DMS114 treated with DMSO at 0.1 percent for 48 hours (cell line): ENCODE measurements around the gene ASPHD2.
A peak's percentile ranks its signal among the peaks of the same experiment; 100 is the strongest.
"Not testable (repeated sequence)": the region's sequence is repeated elsewhere in the genome, so short reads cannot be mapped to it uniquely, and the experiment has no call there.

Source experiments
- DNase-seq: peaks from one replicate; lab custom pipeline; 2025; ENCODE audit not compliant: unreplicated experiment; lab: John Stamatoyannopoulos, UW

Gene ASPHD2

GRCh38 chr22:26428515-26429457, at the start of gene ASPHD2:
Gene ASPHD2 (plus strand): TSS chr22:26429260. CDS start chr22:26433616, 4,356 bp downstream.
- DNase-seq: peak; percentile 17

GRCh38 chr22:26380072-26380830, 48.8 kb upstream of the ASPHD2 start:
- no peak for DNase-seq

GRCh38 chr22:26382782-26383181, 46.3 kb upstream of the ASPHD2 start:
- DNase-seq: no peak

- no peak for DNase-seq
Observed at GRCh38 chr22:26383968-26384556, 45.0 kb upstream of the ASPHD2 start.

GRCh38 chr22:26385164-26385563, 43.9 kb upstream of the ASPHD2 start:
- DNase-seq: no peak

- no peak for DNase-seq
Observed at GRCh38 chr22:26389125-26389524, 39.9 kb upstream of the ASPHD2 start.

GRCh38 chr22:26391091-26391490, 38.0 kb upstream of the ASPHD2 start:
- no peak for DNase-seq

- DNase-seq: no peak
Observed at GRCh38 chr22:26391623-26392022, 37.4 kb upstream of the ASPHD2 start.

GRCh38 chr22:26393929-26394328, 35.1 kb upstream of the ASPHD2 start:
- DNase-seq: no peak

- DNase-seq: no peak
Observed at GRCh38 chr22:26394777-26395176, 34.3 kb upstream of the ASPHD2 start.

- no peak for DNase-seq
Observed at GRCh38 chr22:26395926-26396325, 33.1 kb upstream of the ASPHD2 start.

- DNase-seq: peak; percentile 28
Observed at GRCh38 chr22:26398741-26399153, 30.3 kb upstream of the ASPHD2 start.

GRCh38 chr22:26399289-26399688, 29.8 kb upstream of the ASPHD2 start:
- DNase-seq: no peak

- no peak for DNase-seq
Observed at GRCh38 chr22:26401726-26402125, 27.3 kb upstream of the ASPHD2 start.

GRCh38 chr22:26404851-26405421, 24.1 kb upstream of the ASPHD2 start:
- DNase-seq: no peak

GRCh38 chr22:26406118-26406517, 22.9 kb upstream of the ASPHD2 start:
- no peak for DNase-seq

GRCh38 chr22:26408562-26409220, 20.4 kb upstream of the ASPHD2 start:
- not testable (repeated sequence) for DNase-seq

GRCh38 chr22:26409719-26410335, 19.2 kb upstream of the ASPHD2 start:
- DNase-seq: no peak

GRCh38 chr22:26410386-26410785, 18.7 kb upstream of the ASPHD2 start:
- no peak for DNase-seq

- DNase-seq: no peak
Observed at GRCh38 chr22:26414347-26414746, 14.7 kb upstream of the ASPHD2 start.
